Liver (tissue), 9 donors: ENCODE results near the gene SLC34A3. TPM values are rescaled to one million over a fixed set of nuclear protein-coding genes. Genes with fewer than 3 reads are reported as not detected.
A peak's percentile ranks its signal among the peaks of the same experiment; 100 is the strongest.

Source experiments
- DNase-seq: peaks from one replicate; pipeline ENCODE4 v3.0.0-alpha.2; 2017; ENCODE audit warnings: low spot score
- H3K27ac ChIP-seq, 2 donors: one replicate each; pipeline ENCODE4 v1.7.0; 2013; ENCODE audit warnings: inconsistent platforms in 2 of 2, low read length in 2 of 2, control low read depth in 1 of 2, low read depth in 1 of 2, mild to moderate bottlenecking in 1 of 2
- H3K27me3 ChIP-seq, 4 donors: one replicate each; pipeline versions ENCODE4 v1.6.1 to v1.7.0; 2013; ENCODE audit warnings: low read length in 3 of 4, inconsistent platforms in 1 of 4, mild to moderate bottlenecking in 1 of 4, moderate library complexity in 1 of 4; ENCODE audit not compliant: control insufficient read depth in 4 of 4, insufficient read depth in 4 of 4
- H3K36me3 ChIP-seq, 4 donors: one replicate each; pipeline versions ENCODE4 v1.6.1 to v1.7.0; 2013; ENCODE audit warnings: low read length in 3 of 4, mild to moderate bottlenecking in 3 of 4, low read depth in 1 of 4, moderate library complexity in 1 of 4; ENCODE audit not compliant: control insufficient read depth in 4 of 4, insufficient read depth in 3 of 4
- H3K4me1 ChIP-seq, 4 donors: one replicate each; pipeline versions ENCODE4 v1.6.1 to v1.7.0; 2013; ENCODE audit warnings: low read length in 3 of 4, mild to moderate bottlenecking in 3 of 4, moderate library complexity in 1 of 4; ENCODE audit not compliant: control insufficient read depth in 4 of 4, insufficient read depth in 4 of 4
- H3K4me3 ChIP-seq, 3 donors: one replicate each; pipeline versions ENCODE4 v1.6.1 to v1.7.0; 2013; ENCODE audit warnings: low read length in 3 of 3, control low read depth in 1 of 3, low read depth in 1 of 3, mild to moderate bottlenecking in 1 of 3
- H3K9ac ChIP-seq, 2 donors: one replicate each; pipeline ENCODE4 v1.7.0; 2013; ENCODE audit warnings: low read length in 2 of 2, mild to moderate bottlenecking in 2 of 2, moderate library complexity in 2 of 2, control low read depth in 1 of 2, low read depth in 1 of 2
- H3K9me3 ChIP-seq, 4 donors: one replicate each; pipeline versions ENCODE4 v1.6.1 to v1.7.0; 2013; ENCODE audit warnings: low read length in 3 of 4; ENCODE audit not compliant: control insufficient read depth in 4 of 4
- EGR1 ChIP-seq, 2 donors: IDR thresholded peaks; 2 replicates each; pipeline ENCODE4 v1.6.1; 2016 to 2018; ENCODE audit warnings: antibody characterized with exemption in 2 of 2, low read depth in 2 of 2
- FOXA2 ChIP-seq: IDR thresholded peaks from 2 replicates; pipeline ENCODE4 v1.6.1; 2016; ENCODE audit warnings: antibody characterized with exemption
- GABPA ChIP-seq, 2 donors: IDR thresholded peaks in 1 of 2; conservative IDR thresholded peaks in 1 of 2; 2 replicates each; pipeline ENCODE4 v1.6.1; 2016; ENCODE audit warnings: antibody characterized with exemption in 2 of 2, mild to moderate bottlenecking in 1 of 2, moderate library complexity in 1 of 2
- HNF4A ChIP-seq, 2 donors: conservative IDR thresholded peaks; 2 replicates each; pipeline ENCODE4 v1.6.1; 2016; ENCODE audit warnings: antibody characterized with exemption in 2 of 2, mild to moderate bottlenecking in 2 of 2
- HNF4G ChIP-seq: IDR thresholded peaks from 2 replicates; pipeline ENCODE4 v1.6.1; 2016; ENCODE audit warnings: antibody characterized with exemption
- NR2F2 ChIP-seq: IDR thresholded peaks from 2 replicates; pipeline ENCODE4 v1.6.1; 2016; ENCODE audit warnings: antibody characterized with exemption
- RAD21 ChIP-seq, 2 donors: IDR thresholded peaks; 2 replicates each; pipeline ENCODE4 v1.6.1; 2016; ENCODE audit warnings: antibody characterized with exemption in 2 of 2, mild to moderate bottlenecking in 2 of 2
- RXRA ChIP-seq, 2 donors: IDR thresholded peaks; 2 replicates each; pipeline ENCODE4 v1.6.1; 2017 to 2018; ENCODE audit warnings: antibody characterized with exemption in 2 of 2, mild to moderate bottlenecking in 1 of 2
- TAF1 ChIP-seq: conservative IDR thresholded peaks from 2 replicates; pipeline ENCODE4 v1.6.1; 2016; ENCODE audit warnings: antibody characterized with exemption, mild to moderate bottlenecking
- YY1 ChIP-seq: IDR thresholded peaks from 2 replicates; pipeline ENCODE4 v1.6.1; 2016; ENCODE audit warnings: antibody characterized with exemption, mild to moderate bottlenecking
- WGBS: extraction: QIAGEN DNeasy Blood & Tissue Kit; methylation state at CpG from one replicate; pipeline ENCODE4 v1.1.7; 2013; 5-methylcytosine and 5-hydroxymethylcytosine counted together
- polyA plus RNA-seq, 2 donors: library from polyadenylated mRNA; stranded (reverse) in 1 of 2; unstranded in 1 of 2; fragments of 200-250 nt in 1 of 2; fragments of >200 nt in 1 of 2; fragmentation: Nextera tagmentation in 1 of 2; extraction: Ambion mirVana in 1 of 2; gene quantifications; one replicate each; pipeline versions ENCODE4 v1.2.1 to v1.2.3, GENCODE V29; 2013 to 2015
- total RNA-seq, 2 donors: library from RNA; depleted of rRNA; stranded (reverse); fragments of >200 nt; gene quantifications; one replicate each; pipeline ENCODE4 v1.2.3, GENCODE V29; 2014
- TF ChIP-seq, protein P1 (sequence below): IDR thresholded peaks from 2 replicates; pipeline ENCODE4 v1.6.1; 2016; ENCODE audit warnings: antibody characterized with exemption
- TF ChIP-seq, protein P2 (sequence below): IDR thresholded peaks from 2 replicates; pipeline ENCODE4 v1.6.1; 2016; ENCODE audit warnings: antibody characterized with exemption, mild to moderate bottlenecking
- TF ChIP-seq, protein P3 (sequence below): IDR thresholded peaks from 2 replicates; pipeline ENCODE4 v1.6.1; 2016; ENCODE audit warnings: antibody characterized with exemption
- TF ChIP-seq, protein P4 (sequence below): IDR thresholded peaks from 2 replicates; pipeline ENCODE4 v1.6.1; 2016; ENCODE audit warnings: antibody characterized with exemption
- donor health status: healthy.
- donor health status: healthy.
- donor health status: healthy.
- donor health status: healthy.
- donor health status: healthy.

The SLC34A3 gene
- total and polyA plus RNA-seq, 4 donors = not detected

DNA sequence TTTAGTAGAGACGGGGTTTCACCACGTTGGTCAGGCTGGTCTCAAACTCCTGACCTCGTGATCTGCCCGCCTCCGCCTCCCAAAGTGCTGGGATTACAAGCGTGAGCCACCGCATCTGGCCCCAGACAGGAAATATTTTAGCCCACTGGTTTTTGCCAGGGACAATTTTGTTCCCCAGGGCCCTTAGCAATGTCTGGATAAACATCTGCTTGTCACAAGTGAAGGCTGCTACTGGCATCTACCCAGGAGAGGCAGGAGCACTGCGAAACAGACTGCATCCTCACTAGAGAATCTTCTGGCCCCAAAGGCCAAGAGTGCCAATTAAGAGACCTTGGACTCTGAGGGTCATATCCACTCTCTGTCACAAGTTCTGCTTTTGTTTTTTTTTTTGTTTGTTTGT, 27.7 kb upstream of the SLC34A3 start:
- DNase-seq = no peak
- H3K9ac ChIP-seq = no peak overlapping the region
- peaks cover 27 to 78% (median 65%) of the 10 kb centered on the region in 4 donors for H3K4me1 ChIP-seq
- no peak overlapping the region for H3K4me3 ChIP-seq
- H3K9me3 ChIP-seq = no peaks in the 10 kb centered on the region
- peak overlapping the region; percentile 31 to 78 for H3K27ac ChIP-seq
- WGBS = 37% methylated on average over 8 of the region's 8 CpGs
- H3K36me3 ChIP-seq = no peaks in the 10 kb centered on the region
- H3K27me3 ChIP-seq = no peaks in the 10 kb centered on the region
- TF ChIP-seq NR2F2 (peak; percentile 3), HNF4A (conservative IDR thresholded peaks at IDR 0.05) (peak; percentile 26 to 46)
- TF ChIP-seq, protein P1, sequence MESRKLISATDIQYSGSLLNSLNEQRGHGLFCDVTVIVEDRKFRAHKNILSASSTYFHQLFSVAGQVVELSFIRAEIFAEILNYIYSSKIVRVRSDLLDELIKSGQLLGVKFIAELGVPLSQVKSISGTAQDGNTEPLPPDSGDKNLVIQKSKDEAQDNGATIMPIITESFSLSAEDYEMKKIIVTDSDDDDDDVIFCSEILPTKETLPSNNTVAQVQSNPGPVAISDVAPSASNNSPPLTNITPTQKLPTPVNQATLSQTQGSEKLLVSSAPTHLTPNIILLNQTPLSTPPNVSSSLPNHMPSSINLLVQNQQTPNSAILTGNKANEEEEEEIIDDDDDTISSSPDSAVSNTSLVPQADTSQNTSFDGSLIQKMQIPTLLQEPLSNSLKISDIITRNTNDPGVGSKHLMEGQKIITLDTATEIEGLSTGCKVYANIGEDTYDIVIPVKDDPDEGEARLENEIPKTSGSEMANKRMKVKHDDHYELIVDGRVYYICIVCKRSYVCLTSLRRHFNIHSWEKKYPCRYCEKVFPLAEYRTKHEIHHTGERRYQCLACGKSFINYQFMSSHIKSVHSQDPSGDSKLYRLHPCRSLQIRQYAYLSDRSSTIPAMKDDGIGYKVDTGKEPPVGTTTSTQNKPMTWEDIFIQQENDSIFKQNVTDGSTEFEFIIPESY = no peak

DNA sequence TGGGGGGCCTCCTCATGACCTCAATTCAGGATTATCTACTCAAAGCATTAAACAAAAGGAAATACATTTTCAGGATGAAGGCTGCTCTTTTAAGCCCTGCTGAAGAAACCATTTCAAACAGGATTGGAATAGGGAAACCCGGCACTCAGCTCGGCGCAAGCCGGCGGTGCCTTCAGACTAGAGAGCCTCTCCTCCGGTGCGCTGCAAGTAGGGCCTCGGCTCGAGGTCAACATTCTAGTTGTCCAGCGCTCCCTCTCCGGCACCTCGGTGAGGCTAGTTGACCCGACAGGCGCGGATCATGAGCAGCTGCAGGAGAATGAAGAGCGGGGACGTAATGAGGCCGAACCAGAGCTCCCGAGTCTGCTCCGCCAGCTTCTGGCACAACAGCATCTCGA, 26.0 kb upstream of the SLC34A3 start:
- Histone ChIP-seq H3K9ac (peak overlapping the region; percentile 29 to 82), H3K36me3 (peaks cover 0 to 5% (median 0%) of the 10 kb centered on the region in 4 donors), H3K4me1 (peaks cover 25 to 62% (median 55%) of the 10 kb centered on the region in 4 donors), H3K27ac (peak overlapping the region in 1 of 2 donors; percentile 45), H3K4me3 (peak overlapping the region; percentile 90 to 98 (median 96)), H3K9me3 (no peaks in the 10 kb centered on the region), H3K27me3 (no peaks in the 10 kb centered on the region)
- 11% methylated on average over 21 of the region's 21 CpGs for WGBS
- DNase-seq = no peak
- TF ChIP-seq RAD21 (IDR thresholded peaks at IDR 0.05) (no peak), NR2F2 (no peak), EGR1 (IDR thresholded peaks at IDR 0.05; ENCODE audit: low read depth in 2 of 2) (no peak), HNF4G (no peak), RXRA (IDR thresholded peaks at IDR 0.05) (no peak), FOXA2 (no peak), GABPA (IDR thresholded peaks at IDR 0.05 in 1 of 2, conservative IDR thresholded peaks at IDR 0.05 in 1 of 2) (no peak), YY1 (no peak), TAF1 (no peak)
- TF ChIP-seq, protein P1 = no peak
- TF ChIP-seq, protein P2, sequence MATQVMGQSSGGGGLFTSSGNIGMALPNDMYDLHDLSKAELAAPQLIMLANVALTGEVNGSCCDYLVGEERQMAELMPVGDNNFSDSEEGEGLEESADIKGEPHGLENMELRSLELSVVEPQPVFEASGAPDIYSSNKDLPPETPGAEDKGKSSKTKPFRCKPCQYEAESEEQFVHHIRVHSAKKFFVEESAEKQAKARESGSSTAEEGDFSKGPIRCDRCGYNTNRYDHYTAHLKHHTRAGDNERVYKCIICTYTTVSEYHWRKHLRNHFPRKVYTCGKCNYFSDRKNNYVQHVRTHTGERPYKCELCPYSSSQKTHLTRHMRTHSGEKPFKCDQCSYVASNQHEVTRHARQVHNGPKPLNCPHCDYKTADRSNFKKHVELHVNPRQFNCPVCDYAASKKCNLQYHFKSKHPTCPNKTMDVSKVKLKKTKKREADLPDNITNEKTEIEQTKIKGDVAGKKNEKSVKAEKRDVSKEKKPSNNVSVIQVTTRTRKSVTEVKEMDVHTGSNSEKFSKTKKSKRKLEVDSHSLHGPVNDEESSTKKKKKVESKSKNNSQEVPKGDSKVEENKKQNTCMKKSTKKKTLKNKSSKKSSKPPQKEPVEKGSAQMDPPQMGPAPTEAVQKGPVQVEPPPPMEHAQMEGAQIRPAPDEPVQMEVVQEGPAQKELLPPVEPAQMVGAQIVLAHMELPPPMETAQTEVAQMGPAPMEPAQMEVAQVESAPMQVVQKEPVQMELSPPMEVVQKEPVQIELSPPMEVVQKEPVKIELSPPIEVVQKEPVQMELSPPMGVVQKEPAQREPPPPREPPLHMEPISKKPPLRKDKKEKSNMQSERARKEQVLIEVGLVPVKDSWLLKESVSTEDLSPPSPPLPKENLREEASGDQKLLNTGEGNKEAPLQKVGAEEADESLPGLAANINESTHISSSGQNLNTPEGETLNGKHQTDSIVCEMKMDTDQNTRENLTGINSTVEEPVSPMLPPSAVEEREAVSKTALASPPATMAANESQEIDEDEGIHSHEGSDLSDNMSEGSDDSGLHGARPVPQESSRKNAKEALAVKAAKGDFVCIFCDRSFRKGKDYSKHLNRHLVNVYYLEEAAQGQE = no peak
- TF ChIP-seq, protein P3, sequence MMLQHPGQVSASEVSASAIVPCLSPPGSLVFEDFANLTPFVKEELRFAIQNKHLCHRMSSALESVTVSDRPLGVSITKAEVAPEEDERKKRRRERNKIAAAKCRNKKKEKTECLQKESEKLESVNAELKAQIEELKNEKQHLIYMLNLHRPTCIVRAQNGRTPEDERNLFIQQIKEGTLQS = no peak
- TF ChIP-seq, protein P4, sequence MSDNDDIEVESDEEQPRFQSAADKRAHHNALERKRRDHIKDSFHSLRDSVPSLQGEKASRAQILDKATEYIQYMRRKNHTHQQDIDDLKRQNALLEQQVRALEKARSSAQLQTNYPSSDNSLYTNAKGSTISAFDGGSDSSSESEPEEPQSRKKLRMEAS = no peak
